ENCODE measurements around the gene GGT6.

GGT6 gene

DNA sequence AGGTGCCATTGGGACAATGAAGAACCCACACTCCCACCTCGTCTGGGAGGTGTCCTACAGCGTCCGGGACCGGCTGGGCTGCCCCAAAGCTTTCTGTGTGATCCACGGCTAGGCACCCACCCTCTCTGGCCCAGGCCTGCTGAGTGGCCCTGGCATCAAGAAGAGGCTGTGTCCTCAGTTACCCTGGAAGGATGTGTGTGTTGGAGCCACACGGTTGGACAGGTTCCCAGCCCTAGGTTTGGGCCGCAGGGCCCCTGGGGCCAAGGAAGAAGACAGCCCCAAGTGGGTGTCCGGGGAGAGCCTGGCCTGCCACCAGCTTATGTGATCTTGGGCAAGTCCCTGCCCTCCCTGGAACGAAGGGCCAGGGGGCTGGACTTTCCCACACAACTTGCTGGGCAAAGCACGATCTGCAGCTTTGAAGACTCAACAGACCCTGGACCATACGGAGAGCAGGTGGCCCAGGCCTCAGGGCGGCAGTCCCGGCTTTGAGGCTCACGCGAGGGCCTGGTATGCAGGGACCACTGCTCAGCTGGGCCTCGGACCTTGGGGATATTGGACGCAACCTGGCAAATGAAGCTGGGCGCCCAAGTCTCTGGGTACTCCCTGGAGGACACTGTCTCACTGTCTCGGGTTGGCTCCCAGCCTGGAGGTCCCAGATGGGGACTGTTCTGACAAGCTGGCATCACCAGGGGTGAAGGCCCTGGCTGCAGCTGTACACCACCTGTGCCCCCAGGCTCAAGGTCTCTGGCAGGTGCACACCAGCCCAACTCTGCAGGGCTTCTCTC is 22.7 kb downstream of the GGT6 start:
- TF ChIP-seq ZNF70 (CRISPR knock-in tag; IDR thresholded peaks at IDR 0.05) (no peak), BACH2 (CRISPR knock-in tag; IDR thresholded peaks at IDR 0.05; ENCODE audit: borderline replicate concordance) (no peak), ARNTL (CRISPR knock-in tag; IDR thresholded peaks at IDR 0.05; ENCODE audit: borderline replicate concordance, low read depth) (no peak), ZNF565 (CRISPR knock-in tag; conservative IDR thresholded peaks at IDR 0.05; ENCODE audit: low read depth) (no peak), ISL1 (CRISPR knock-in tag; IDR thresholded peaks at IDR 0.05) (no peak)
- TF ChIP-seq, protein P1, sequence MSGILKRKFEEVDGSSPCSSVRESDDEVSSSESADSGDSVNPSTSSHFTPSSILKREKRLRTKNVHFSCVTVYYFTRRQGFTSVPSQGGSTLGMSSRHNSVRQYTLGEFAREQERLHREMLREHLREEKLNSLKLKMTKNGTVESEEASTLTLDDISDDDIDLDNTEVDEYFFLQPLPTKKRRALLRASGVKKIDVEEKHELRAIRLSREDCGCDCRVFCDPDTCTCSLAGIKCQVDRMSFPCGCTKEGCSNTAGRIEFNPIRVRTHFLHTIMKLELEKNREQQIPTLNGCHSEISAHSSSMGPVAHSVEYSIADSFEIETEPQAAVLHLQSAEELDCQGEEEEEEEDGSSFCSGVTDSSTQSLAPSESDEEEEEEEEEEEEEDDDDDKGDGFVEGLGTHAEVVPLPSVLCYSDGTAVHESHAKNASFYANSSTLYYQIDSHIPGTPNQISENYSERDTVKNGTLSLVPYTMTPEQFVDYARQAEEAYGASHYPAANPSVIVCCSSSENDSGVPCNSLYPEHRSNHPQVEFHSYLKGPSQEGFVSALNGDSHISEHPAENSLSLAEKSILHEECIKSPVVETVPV (CRISPR knock-in tag; IDR thresholded peaks at IDR 0.05), result no peak
- TF ChIP-seq, protein P2, sequence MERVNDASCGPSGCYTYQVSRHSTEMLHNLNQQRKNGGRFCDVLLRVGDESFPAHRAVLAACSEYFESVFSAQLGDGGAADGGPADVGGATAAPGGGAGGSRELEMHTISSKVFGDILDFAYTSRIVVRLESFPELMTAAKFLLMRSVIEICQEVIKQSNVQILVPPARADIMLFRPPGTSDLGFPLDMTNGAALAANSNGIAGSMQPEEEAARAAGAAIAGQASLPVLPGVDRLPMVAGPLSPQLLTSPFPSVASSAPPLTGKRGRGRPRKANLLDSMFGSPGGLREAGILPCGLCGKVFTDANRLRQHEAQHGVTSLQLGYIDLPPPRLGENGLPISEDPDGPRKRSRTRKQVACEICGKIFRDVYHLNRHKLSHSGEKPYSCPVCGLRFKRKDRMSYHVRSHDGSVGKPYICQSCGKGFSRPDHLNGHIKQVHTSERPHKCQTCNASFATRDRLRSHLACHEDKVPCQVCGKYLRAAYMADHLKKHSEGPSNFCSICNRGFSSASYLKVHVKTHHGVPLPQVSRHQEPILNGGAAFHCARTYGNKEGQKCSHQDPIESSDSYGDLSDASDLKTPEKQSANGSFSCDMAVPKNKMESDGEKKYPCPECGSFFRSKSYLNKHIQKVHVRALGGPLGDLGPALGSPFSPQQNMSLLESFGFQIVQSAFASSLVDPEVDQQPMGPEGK (CRISPR knock-in tag; IDR thresholded peaks at IDR 0.05; ENCODE audit: borderline replicate concordance), result no peak
- ATAC-seq, result no peak

DNA sequence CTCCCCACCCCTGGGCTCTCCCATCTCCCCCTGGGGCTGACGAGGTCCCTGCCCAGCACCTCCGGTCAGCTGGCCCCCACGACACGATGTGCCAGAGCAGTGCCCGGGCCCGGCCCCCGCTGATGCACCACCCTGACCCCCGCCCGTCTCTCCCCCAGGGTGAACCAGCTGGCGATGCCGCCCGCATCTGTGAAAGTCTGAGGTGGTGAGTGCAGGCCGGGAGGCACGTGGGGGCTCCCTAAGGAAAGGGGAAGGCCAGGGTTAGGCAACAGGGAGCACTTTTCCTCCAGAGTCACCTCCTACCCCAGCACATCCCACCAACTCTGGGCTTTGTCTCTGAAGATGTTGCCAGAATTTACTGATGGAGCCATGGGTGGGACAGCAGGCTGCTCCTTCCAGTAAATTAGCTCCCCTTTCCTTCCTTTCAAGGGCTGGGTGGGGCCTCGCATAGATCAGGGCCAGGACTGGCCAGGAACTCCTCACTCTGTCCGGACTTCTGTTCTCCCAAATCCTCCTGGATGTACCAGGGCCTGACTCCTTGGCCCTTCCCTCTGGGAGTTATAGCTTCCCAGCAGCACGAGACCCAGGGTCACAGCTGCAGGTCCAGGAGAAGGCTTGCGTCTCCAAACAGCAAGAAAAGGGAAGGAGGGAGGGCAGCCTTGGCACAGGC is 23.5 kb downstream of the GGT6 start:
- TF ChIP-seq BACH2 (CRISPR knock-in tag; IDR thresholded peaks at IDR 0.05; ENCODE audit: borderline replicate concordance) (no peak), ZNF70 (CRISPR knock-in tag; IDR thresholded peaks at IDR 0.05) (no peak), CSDC2 (CRISPR knock-in tag; IDR thresholded peaks at IDR 0.05) (no peak), SNAI2 (CRISPR knock-in tag; IDR thresholded peaks at IDR 0.05) (no peak), ZC3H10 (CRISPR knock-in tag; IDR thresholded peaks at IDR 0.05) (no peak), RARB (CRISPR knock-in tag; IDR thresholded peaks at IDR 0.05) (no peak), OSR1 (CRISPR knock-in tag; IDR thresholded peaks at IDR 0.05) (no peak), ARNTL (CRISPR knock-in tag; IDR thresholded peaks at IDR 0.05; ENCODE audit: borderline replicate concordance, low read depth) (no peak), ZNF565 (CRISPR knock-in tag; conservative IDR thresholded peaks at IDR 0.05; ENCODE audit: low read depth) (no peak), ESRRG (CRISPR knock-in tag; IDR thresholded peaks at IDR 0.05) (no peak)
- TF ChIP-seq, protein P3, sequence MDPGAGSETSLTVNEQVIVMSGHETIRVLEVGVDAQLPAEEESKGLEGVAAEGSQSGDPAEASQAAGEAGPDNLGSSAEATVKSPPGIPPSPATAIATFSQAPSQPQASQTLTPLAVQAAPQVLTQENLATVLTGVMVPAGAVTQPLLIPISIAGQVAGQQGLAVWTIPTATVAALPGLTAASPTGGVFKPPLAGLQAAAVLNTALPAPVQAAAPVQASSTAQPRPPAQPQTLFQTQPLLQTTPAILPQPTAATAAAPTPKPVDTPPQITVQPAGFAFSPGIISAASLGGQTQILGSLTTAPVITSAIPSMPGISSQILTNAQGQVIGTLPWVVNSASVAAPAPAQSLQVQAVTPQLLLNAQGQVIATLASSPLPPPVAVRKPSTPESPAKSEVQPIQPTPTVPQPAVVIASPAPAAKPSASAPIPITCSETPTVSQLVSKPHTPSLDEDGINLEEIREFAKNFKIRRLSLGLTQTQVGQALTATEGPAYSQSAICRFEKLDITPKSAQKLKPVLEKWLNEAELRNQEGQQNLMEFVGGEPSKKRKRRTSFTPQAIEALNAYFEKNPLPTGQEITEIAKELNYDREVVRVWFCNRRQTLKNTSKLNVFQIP (CRISPR knock-in tag; IDR thresholded peaks at IDR 0.05; ENCODE audit: borderline replicate concordance, low read depth), result no peak
- ATAC-seq, result no peak

DNA sequence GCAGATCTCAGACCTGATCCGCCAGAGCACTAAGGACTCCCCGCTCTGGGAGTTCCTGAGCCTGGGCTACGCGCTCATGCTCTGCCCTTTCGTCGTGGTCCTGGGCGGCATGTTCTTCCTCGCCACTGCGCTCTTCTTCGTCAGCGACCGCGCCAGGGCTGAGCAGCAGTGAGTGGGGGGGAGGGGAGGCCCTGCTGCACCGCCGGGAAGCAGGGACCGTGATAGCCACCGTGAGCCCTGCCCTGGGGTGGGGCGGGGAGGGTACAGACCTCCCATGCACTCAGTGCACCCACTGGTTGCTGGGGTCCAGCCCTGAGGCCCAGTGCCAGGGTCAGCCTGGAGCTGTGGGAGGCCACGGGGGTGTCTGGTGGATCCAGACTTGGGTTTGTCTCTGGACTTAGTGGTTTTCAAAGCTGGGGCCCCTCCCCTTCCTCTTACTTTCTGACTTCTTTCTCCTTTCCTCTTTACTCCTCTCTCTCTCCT is 24.1 kb downstream of the GGT6 start:
- no peak for TF ChIP-seq OSR1 (CRISPR knock-in tag; IDR thresholded peaks at IDR 0.05)
- TF ChIP-seq, protein P2 (CRISPR knock-in tag; IDR thresholded peaks at IDR 0.05; ENCODE audit: borderline replicate concordance), result no peak
- no peak for TF ChIP-seq TCF4 (CRISPR knock-in tag; IDR thresholded peaks at IDR 0.05; ENCODE audit: borderline replicate concordance)
- no peak for TF ChIP-seq ESRRG (CRISPR knock-in tag; IDR thresholded peaks at IDR 0.05)
- no peak for TF ChIP-seq SNAI2 (CRISPR knock-in tag; IDR thresholded peaks at IDR 0.05)
- ATAC-seq, result no peak

DNA sequence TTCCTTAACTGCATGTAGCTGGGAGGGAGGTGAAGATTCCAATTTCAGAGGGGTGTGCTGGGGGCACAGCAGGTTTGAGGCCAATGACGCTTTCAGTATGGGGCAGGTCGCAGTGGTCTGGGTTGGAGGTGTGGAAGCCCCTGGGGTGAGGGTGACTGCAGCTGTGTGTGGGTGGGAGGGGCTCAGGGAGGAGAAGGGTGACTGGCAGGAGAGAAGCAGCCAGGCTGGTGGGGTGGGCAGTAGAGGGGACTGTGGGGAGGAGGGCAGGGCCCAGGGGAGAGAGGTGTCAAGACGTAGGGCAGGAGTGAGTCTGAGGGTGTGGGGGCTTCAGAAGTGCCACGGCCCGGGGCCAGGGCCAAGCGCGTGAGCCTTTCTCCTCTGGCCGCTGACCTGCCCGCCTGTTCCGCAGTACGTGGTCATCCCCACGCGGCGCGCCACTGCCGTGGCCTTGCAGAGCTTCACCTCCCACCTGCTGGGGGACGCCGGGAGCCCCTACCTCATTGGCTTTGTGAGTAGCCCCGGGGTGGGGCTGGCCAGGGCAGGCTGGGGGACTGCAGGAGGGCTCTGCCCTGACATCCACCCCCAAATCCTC is 24.6 kb downstream of the GGT6 start:
- no peak for ATAC-seq
- TF ChIP-seq, protein P1 (CRISPR knock-in tag; IDR thresholded peaks at IDR 0.05), result no peak
- TF ChIP-seq ZFP3 (CRISPR knock-in tag; IDR thresholded peaks at IDR 0.05) (no peak), CSDC2 (CRISPR knock-in tag; IDR thresholded peaks at IDR 0.05) (no peak), ISL1 (CRISPR knock-in tag; IDR thresholded peaks at IDR 0.05) (no peak), ZC3H10 (CRISPR knock-in tag; IDR thresholded peaks at IDR 0.05) (no peak), RARB (CRISPR knock-in tag; IDR thresholded peaks at IDR 0.05) (no peak)

All from SK-N-SH treated with all-trans-retinoic acid at 6 μM for 48 hours (cell line).